DND-41 (cell line): Measurements from ENCODE around the gene PLPP7.

Source experiments
- ATAC-seq: fragments of 200-7000 bp; cut with Tn5 transposase; 3 replicates; pipeline ENCODE4 v1.9.1; 2021; ENCODE audit warnings: low read depth; ENCODE audit not compliant: insufficient read depth
- DNase-seq: peaks from one replicate; pipeline ENCODE4 v3.0.0-alpha.2; 2020
- H2AFZ ChIP-seq: 2 replicates; pipeline ENCODE4 v1.6.0; 2012; ENCODE audit warnings: low read depth, low read length
- H3K27ac ChIP-seq: 2 replicates; pipeline ENCODE4 v1.5.1; 2012; ENCODE audit warnings: low read length, inconsistent platforms
- H3K27me3 ChIP-seq: fragments of 200-600 bp; sonication (generic); 2 replicates; pipeline ENCODE4 v1.6.0; 2012; ENCODE audit warnings: low read length, mild to moderate bottlenecking, inconsistent platforms; ENCODE audit not compliant: insufficient read depth, poor library complexity
- H3K36me3 ChIP-seq: 2 replicates; pipeline ENCODE4 v1.5.1; 2012; ENCODE audit warnings: low read length, inconsistent platforms; ENCODE audit not compliant: insufficient read depth
- H3K4me1 ChIP-seq: 2 replicates; pipeline ENCODE4 v1.5.1; 2012; ENCODE audit warnings: mild to moderate bottlenecking, low read length; ENCODE audit not compliant: insufficient read depth
- H3K4me2 ChIP-seq: 2 replicates; pipeline ENCODE4 v1.6.0; 2012; ENCODE audit warnings: mild to moderate bottlenecking, moderate library complexity, low read length, inconsistent platforms; ENCODE audit not compliant: insufficient read depth
- H3K4me3 ChIP-seq, 2 experiments: fragments of 200-600 bp in 1 of 2; shearing (Covaris generic) in 1 of 2; 2 replicates each; pipeline ENCODE4 v1.5.1; 2012 to 2016; ENCODE audit warnings: inconsistent platforms in 2 of 2, low read length in 2 of 2, mild to moderate bottlenecking in 2 of 2, low read depth in 1 of 2, moderate library complexity in 1 of 2
- H3K79me2 ChIP-seq: 2 replicates; pipeline ENCODE4 v1.6.0; 2012; ENCODE audit warnings: low read length, inconsistent platforms; ENCODE audit not compliant: insufficient read depth
- H3K9ac ChIP-seq: 2 replicates; pipeline ENCODE4 v1.6.0; 2012; ENCODE audit warnings: low read depth, mild to moderate bottlenecking, inconsistent platforms, low read length, moderate library complexity
- H3K9me3 ChIP-seq: 2 replicates; pipeline ENCODE4 v1.5.1; 2012; ENCODE audit warnings: low read length, moderate library complexity, mild to moderate bottlenecking, inconsistent platforms; ENCODE audit not compliant: insufficient read depth, severe bottlenecking
- H4K20me1 ChIP-seq: 2 replicates; pipeline ENCODE4 v1.6.0; 2012; ENCODE audit warnings: low read length; ENCODE audit not compliant: insufficient read depth
- CTCF ChIP-seq: IDR thresholded peaks from 2 replicates; pipeline ENCODE4 v1.5.1; 2012; ENCODE audit warnings: borderline replicate concordance, low read length, moderate library complexity, mild to moderate bottlenecking; ENCODE audit not compliant: poor library complexity, severe bottlenecking; ENCODE audit errors: extremely low read depth
- EZH2 ChIP-seq: IDR thresholded peaks from 3 replicates; pipeline ENCODE4 v1.6.1; 2012; ENCODE audit warnings: borderline replicate concordance, low read depth, mild to moderate bottlenecking, moderate library complexity, low read length, inconsistent platforms; ENCODE audit not compliant: severe bottlenecking

PLPP7 gene

GRCh38 chr9:131347376-131348020, 58.0 kb downstream of the PLPP7 start:
- no peaks in the 10 kb centered on the region for H3K36me3 ChIP-seq
- no peaks in the 10 kb centered on the region for H3K27me3 ChIP-seq
- H3K9ac ChIP-seq = no peak overlapping the region
- H3K9me3 ChIP-seq = no peaks in the 10 kb centered on the region
- ATAC-seq (no peak), DNase-seq (no peak)
- no peaks in the 10 kb centered on the region for H4K20me1 ChIP-seq
- H3K27ac ChIP-seq = no peak overlapping the region
- no peak overlapping the region for H2AFZ ChIP-seq
- no peak overlapping the region for H3K4me3 ChIP-seq
- peaks cover 10% of the 10 kb centered on the region for H3K4me1 ChIP-seq
- no peak overlapping the region for H3K4me2 ChIP-seq
- no peak for TF ChIP-seq CTCF
- TF ChIP-seq EZH2 = no peak
- H3K79me2 ChIP-seq = no peaks in the 10 kb centered on the region

- Histone ChIP-seq H3K9ac (no peak overlapping the region), H4K20me1 (no peaks in the 10 kb centered on the region), H2AFZ (no peak overlapping the region), H3K4me3 (no peak overlapping the region), H3K9me3 (no peaks in the 10 kb centered on the region), H3K4me2 (no peak overlapping the region), H3K36me3 (no peaks in the 10 kb centered on the region), H3K27ac (no peak overlapping the region), H3K27me3 (no peaks in the 10 kb centered on the region), H3K4me1 (peaks cover 10% of the 10 kb centered on the region), H3K79me2 (no peaks in the 10 kb centered on the region)
- DNase-seq = no peak
- ATAC-seq = no peak
- TF ChIP-seq CTCF = no peak
- no peak for TF ChIP-seq EZH2
Measured at GRCh38 chr9:131348631-131349521, 59.4 kb downstream of the PLPP7 start.

- TF ChIP-seq EZH2 = no peak
- no peak for TF ChIP-seq CTCF
- H3K4me2 ChIP-seq = peak overlapping the region; percentile 56
- no peaks in the 10 kb centered on the region for H3K36me3 ChIP-seq
- no peaks in the 10 kb centered on the region for H3K9me3 ChIP-seq
- peak overlapping the region in 1 of 2 experiments; percentile 41; a peak in 2 of 4 replicates for H3K4me3 ChIP-seq
- ATAC-seq (no peak), DNase-seq (no peak)
- no peaks in the 10 kb centered on the region for H3K27me3 ChIP-seq
- H4K20me1 ChIP-seq = no peaks in the 10 kb centered on the region
- H3K79me2 ChIP-seq = no peaks in the 10 kb centered on the region
- H3K9ac ChIP-seq = peak overlapping the region; percentile 31; the same call in 1 of the 2 replicates
- H3K4me1 ChIP-seq = peaks cover 10% of the 10 kb centered on the region
- H3K27ac ChIP-seq = no peak overlapping the region
- H2AFZ ChIP-seq = peak overlapping the region; percentile 86
Measured at GRCh38 chr9:131349522-131349880, 60.0 kb downstream of the PLPP7 start.
